K562 (cell line): ENCODE results near the gene IFT52. TPM values are rescaled to one million over a fixed set of nuclear protein-coding genes. Genes with fewer than 3 reads are reported as not detected.

Experiments
- CEBPB ChIP-seq: fragments of 450-650 bp; IDR thresholded peaks from 2 replicates; pipeline ENCODE4 v1.6.1; 2016; ENCODE audit warnings: missing genetic modification characterization, missing compliant biosample characterization
- CGGBP1 ChIP-seq: fragments of 250-450 bp; sonication (Bioruptor Pico); IDR thresholded peaks from 2 replicates; pipeline ENCODE4 v1.9.0; 2021; ENCODE audit warnings: mild to moderate bottlenecking
- ELK1 ChIP-seq: sonication (generic); formaldehyde crosslinking; IDR thresholded peaks from 2 replicates; pipeline ENCODE4 v1.8.1; 2022; ENCODE audit warnings: missing genetic modification reagents
- ETV5 ChIP-seq: sonication (generic); formaldehyde crosslinking; IDR thresholded peaks from 2 replicates; pipeline ENCODE4 v1.4.0; 2020; ENCODE audit warnings: low read depth, mild to moderate bottlenecking, missing genetic modification reagents
- ETV6 ChIP-seq, 3 experiments: fragments of 150-350 bp in 1 of 3; sonication (generic) in 1 of 3; formaldehyde crosslinking in 1 of 3; IDR thresholded peaks; 2 replicates each; pipeline versions ENCODE4 v1.6.1 to v1.8.0; 2014 to 2022; ENCODE audit warnings: borderline replicate concordance in 2 of 3, low read depth in 2 of 3, antibody characterized with exemption in 1 of 3, low read length in 1 of 3, mild to moderate bottlenecking in 1 of 3, missing genetic modification reagents in 1 of 3
- FOXA1 ChIP-seq: fragments of 450-650 bp; IDR thresholded peaks from 2 replicates; pipeline ENCODE4 v1.6.1; 2016; ENCODE audit warnings: mild to moderate bottlenecking, borderline replicate concordance
- GTF3C2 ChIP-seq: IDR thresholded peaks from 3 replicates; pipeline ENCODE4 v1.6.1; 2011; ENCODE audit warnings: borderline replicate concordance, mild to moderate bottlenecking, moderate library complexity; ENCODE audit not compliant: insufficient read length; ENCODE audit errors: extremely low read depth
- KAT7 ChIP-seq: sonication (generic); formaldehyde crosslinking; IDR thresholded peaks from 2 replicates; pipeline ENCODE4 v1.8.0; 2022; ENCODE audit warnings: missing genetic modification reagents, mild to moderate bottlenecking, borderline replicate concordance
- POLR2H ChIP-seq: IDR thresholded peaks from 2 replicates; pipeline ENCODE4 v1.6.1; 2016; ENCODE audit warnings: missing genetic modification characterization, low read depth, mild to moderate bottlenecking, control low read depth, missing compliant biosample characterization, moderate library complexity
- PPARD ChIP-seq: fragments of 250-450 bp; sonication (Bioruptor Pico); IDR thresholded peaks from 2 replicates; pipeline ENCODE4 v1.8.0; 2022; ENCODE audit warnings: inconsistent platforms, mild to moderate bottlenecking, moderate library complexity
- PYGO2 ChIP-seq: fragments of 450-650 bp; IDR thresholded peaks from 2 replicates; pipeline ENCODE4 v1.6.1; 2016; ENCODE audit warnings: mild to moderate bottlenecking, missing genetic modification characterization, moderate library complexity, missing compliant biosample characterization
- RUNX1 ChIP-seq: sonication (generic); IDR thresholded peaks from 2 replicates; pipeline ENCODE4 v1.6.1; 2016; ENCODE audit warnings: antibody characterized with exemption, low read depth
- SMAD2 ChIP-seq: fragments of 150-350 bp; IDR thresholded peaks from 2 replicates; pipeline ENCODE4 v1.6.1; 2014; ENCODE audit warnings: low read depth, mild to moderate bottlenecking, low read length
- SMAD3 ChIP-seq: fragments of 450-650 bp; formaldehyde crosslinking; conservative IDR thresholded peaks from 2 replicates; pipeline ENCODE4 v1.4.0; 2020; ENCODE audit warnings: mild to moderate bottlenecking
- SP1 ChIP-seq: sonication (generic); formaldehyde crosslinking; IDR thresholded peaks from 2 replicates; pipeline ENCODE4 v1.8.1; 2022; ENCODE audit warnings: mild to moderate bottlenecking, missing genetic modification reagents
- SRF ChIP-seq, 2 experiments: fragments of 250-450, 450-650 bp in 1 of 2; sonication (Bioruptor Pico) in 1 of 2; sonication (generic) in 1 of 2; formaldehyde crosslinking; IDR thresholded peaks; 2 replicates each; pipeline versions ENCODE4 v1.5.0 to v1.5.1; 2020 to 2022; ENCODE audit warnings: mild to moderate bottlenecking in 1 of 2, missing genetic modification reagents in 1 of 2
- THRAP3 ChIP-seq: fragments of 450-650 bp; IDR thresholded peaks from 2 replicates; pipeline ENCODE4 v1.6.1; 2016; ENCODE audit warnings: mild to moderate bottlenecking, inconsistent platforms, borderline replicate concordance
- ZBTB17 ChIP-seq: fragments of 450-650 bp; formaldehyde crosslinking; IDR thresholded peaks from 2 replicates; pipeline ENCODE4 v1.4.0; 2020; ENCODE audit warnings: mild to moderate bottlenecking
- ZBTB5 ChIP-seq: fragments of 450-650 bp; IDR thresholded peaks from 2 replicates; pipeline ENCODE4 v1.6.1; 2017; ENCODE audit warnings: antibody characterized with exemption
- ZNF12 ChIP-seq: sonication (generic); formaldehyde crosslinking; IDR thresholded peaks from 2 replicates; pipeline ENCODE4 v1.4.0; 2020; ENCODE audit warnings: mild to moderate bottlenecking, missing genetic modification reagents
- ZNF561 ChIP-seq: fragments of 450-650 bp; formaldehyde crosslinking; conservative IDR thresholded peaks from 2 replicates; pipeline ENCODE4 v1.4.0; 2020; ENCODE audit warnings: mild to moderate bottlenecking, moderate library complexity
- polyA plus RNA-seq, 8 experiments: library from polyadenylated mRNA; depleted of rRNA in 4 of 8; stranded (reverse) in 5 of 8; unstranded in 3 of 8; fragments of >200 nt; fragmentation: Nextera tagmentation in 2 of 8; fragmentation: Illumina TruSeq in 1 of 8; extraction: Ambion mirVana in 2 of 8; extraction: Trizol in 1 of 8; gene quantifications; 2 replicates each; pipeline versions ENCODE4 v1.2.1 to v1.2.3, GENCODE V29; 2011 to 2014; ENCODE audit warnings: inconsistent platforms in 1 of 8, missing spikeins in 1 of 8
- total RNA-seq, 7 experiments: library from RNA; depleted of rRNA in 6 of 7; stranded (reverse); fragments of >200 nt in 6 of 7; fragmentation: Illumina TruSeq in 2 of 7; extraction: Trizol in 2 of 7; gene quantifications; 2 replicates each; pipeline versions ENCODE4 v1.2.1 to v1.2.3, GENCODE V29; 2011 to 2021; ENCODE audit warnings: low replicate concordance in 1 of 7

Gene IFT52
- total and polyA plus RNA-seq, 9 of the 15 experiments (the other 6 are each of a cell fraction or from before 2014, with no cell fraction given), result 11.0 to 31.4 (median 20.4) TPM

GRCh38 chr20:43590392-43591303, at the start of gene IFT52 (continued):
- TF ChIP-seq CEBPB (tag), result no peak
- TF ChIP-seq PPARD (CRISPR knock-in tag), result no peak
- no peak for TF ChIP-seq PYGO2
- no peak for TF ChIP-seq ZBTB5
- TF ChIP-seq SMAD2, result no peak
- TF ChIP-seq ETV6 (IDR thresholded peaks at IDR 0.05; ENCODE audit: borderline replicate concordance in 1 of 2, low read depth in 2 of 2, low read length in 1 of 2), result no peak
- TF ChIP-seq ETV6 (CRISPR knock-in tag; IDR thresholded peaks at IDR 0.05; ENCODE audit: borderline replicate concordance), result no peak
- TF ChIP-seq ETV5 (CRISPR knock-in tag), result no peak
- TF ChIP-seq ZNF561 (CRISPR knock-in tag), result no peak
- TF ChIP-seq SRF (CRISPR knock-in tag; IDR thresholded peaks at IDR 0.05), result no peak
- peak; percentile 80; the same call in 1 of the 2 replicates for TF ChIP-seq SP1
- no peak for TF ChIP-seq GTF3C2
- no peak for TF ChIP-seq FOXA1
- no peak for TF ChIP-seq CGGBP1 (CRISPR knock-in tag)
- no peak for TF ChIP-seq ZNF12
- peak; percentile 58; the same call in 1 of the 2 replicates for TF ChIP-seq POLR2H
- no peak for TF ChIP-seq ZBTB17 (CRISPR knock-in tag)
- TF ChIP-seq KAT7 (CRISPR knock-in tag), result peak; percentile 72; the same call in 1 of the 2 replicates
- no peak for TF ChIP-seq SMAD3 (CRISPR knock-in tag)
- no peak for TF ChIP-seq ELK1 (CRISPR knock-in tag)
- no peak for TF ChIP-seq THRAP3
- TF ChIP-seq RUNX1, result no peak
